ENCODE measurements around the gene PRPF6.
A peak's percentile ranks its signal among the peaks of the same experiment; 100 is the strongest.
"Not testable (repeated sequence)": the region's sequence is repeated elsewhere in the genome, so short reads cannot be mapped to it uniquely, and the experiment has no call there.

Gene PRPF6

GRCh38 chr20:63972312-63973159 is 8.4 kb upstream of the PRPF6 start:
- no peak for DNase-seq

- no peak for DNase-seq
Observed at GRCh38 chr20:63973160-63973479, 7.8 kb upstream of the PRPF6 start.

GRCh38 chr20:63973636-63974401 is 7.1 kb upstream of the PRPF6 start:
- DNase-seq = peak; percentile 88

- DNase-seq = no peak
Observed at GRCh38 chr20:63974402-63975200, 6.3 kb upstream of the PRPF6 start.

GRCh38 chr20:63976511-63976910 is 4.4 kb upstream of the PRPF6 start:
- DNase-seq = not testable (repeated sequence)

- no peak for DNase-seq
Observed at GRCh38 chr20:63976980-63977738, 3.8 kb upstream of the PRPF6 start.

- no peak for DNase-seq
Observed at GRCh38 chr20:63977739-63978276, 3.1 kb upstream of the PRPF6 start.

GRCh38 chr20:63978319-63979228 is 2.4 kb upstream of the PRPF6 start:
- DNase-seq = peak; percentile 69

GRCh38 chr20:63979229-63979556 is 1.7 kb upstream of the PRPF6 start:
- no peak for DNase-seq

- DNase-seq = peak; percentile 66
Observed at GRCh38 chr20:63979557-63980316, 1.2 kb upstream of the PRPF6 start, which contains the start of gene SAMD10. Gene SAMD10, minus strand, starts transcription at chr20:63979642. Its CDS starts 175 bp downstream, at chr20:63979467.

- peak; percentile 31 for DNase-seq
Observed at GRCh38 chr20:63980317-63980805, 571 bp upstream of the PRPF6 start.

GRCh38 chr20:63982937-63983336 is 2.0 kb downstream of the PRPF6 start:
- DNase-seq = no peak

- no peak for DNase-seq
Observed at GRCh38 chr20:64000906-64001305, 20.0 kb downstream of the PRPF6 start.

GRCh38 chr20:64001607-64002011 is 20.7 kb downstream of the PRPF6 start:
- no peak for DNase-seq

- no peak for DNase-seq
Observed at GRCh38 chr20:64003960-64004725, 23.2 kb downstream of the PRPF6 start.

GRCh38 chr20:64005394-64005793 is 24.5 kb downstream of the PRPF6 start:
- no peak for DNase-seq

- DNase-seq = no peak
Observed at GRCh38 chr20:64006490-64006889, 25.6 kb downstream of the PRPF6 start.

GRCh38 chr20:64006902-64007301 is 26.0 kb downstream of the PRPF6 start:
- DNase-seq = no peak

- DNase-seq = no peak
Observed at GRCh38 chr20:64009811-64010387, 29.0 kb downstream of the PRPF6 start.

Data from right kidney (tissue), 1 donor.